ENCODE measurements around the gene SPA17.

- no peak for TF ChIP-seq SIN3A (IDR thresholded peaks at IDR 0.05; ENCODE audit: borderline replicate concordance, insufficient read depth, low read length)
- TF ChIP-seq POLR2AphosphoS5 (IDR thresholded peaks at IDR 0.05; ENCODE audit: low read depth, low read length) = no peak
- TF ChIP-seq TAF1 (IDR thresholded peaks at IDR 0.05; ENCODE audit: borderline replicate concordance, insufficient read depth, low read length) = no peak
- no peak for TF ChIP-seq REST (IDR thresholded peaks at IDR 0.05; ENCODE audit: insufficient read depth in 1 of 2, low read depth in 2 of 2, low read length in 2 of 2)
- TF ChIP-seq FOXP2 (optimal IDR thresholded peaks at IDR 0.05; ENCODE audit: borderline replicate concordance, extremely low read depth, extremely low read length, insufficient read depth) = no peak
Observed at GRCh38 chr11:124717421-124717785, 43.7 kb downstream of the SPA17 start.

All from PFSK-1 (cell line).